GM18858 (cell line): ENCODE measurements around the gene NHSL1.

ENCODE experiments used
- ATAC-seq: cut with Tn5 transposase; IDR thresholded peaks from one replicate; pipeline ENCODE4 v1.9.1; 2021; ENCODE audit not compliant: unreplicated experiment

NHSL1 gene

DNA sequence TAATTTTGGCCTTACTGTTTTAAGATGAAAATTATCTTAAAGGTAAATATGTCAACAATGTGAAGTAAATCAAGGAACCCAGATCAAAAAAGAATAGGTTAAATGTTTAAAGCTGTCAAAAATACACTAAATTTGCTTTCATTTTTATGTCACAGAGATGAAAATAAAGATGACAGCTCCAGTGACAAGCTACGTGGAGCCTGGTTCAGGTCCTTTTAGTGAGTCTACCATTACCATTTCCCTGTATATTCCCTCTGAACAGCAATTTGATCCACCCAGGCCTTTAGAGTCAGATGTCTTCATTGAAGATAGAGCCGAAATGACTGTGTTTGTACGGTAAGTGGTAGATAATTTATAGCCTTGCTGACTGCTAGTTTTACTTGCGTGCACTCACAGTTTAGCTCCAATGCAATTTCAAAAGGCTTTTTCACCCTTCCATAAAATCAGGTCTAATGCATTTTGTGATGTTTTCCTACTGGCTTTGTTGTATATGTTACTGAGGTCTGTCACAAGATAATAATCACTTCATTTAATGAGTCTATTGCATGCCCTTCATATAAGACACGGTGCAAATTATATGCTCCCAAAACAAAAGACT is 93.4 kb downstream of the NHSL1 start:
- no peak for ATAC-seq

DNA sequence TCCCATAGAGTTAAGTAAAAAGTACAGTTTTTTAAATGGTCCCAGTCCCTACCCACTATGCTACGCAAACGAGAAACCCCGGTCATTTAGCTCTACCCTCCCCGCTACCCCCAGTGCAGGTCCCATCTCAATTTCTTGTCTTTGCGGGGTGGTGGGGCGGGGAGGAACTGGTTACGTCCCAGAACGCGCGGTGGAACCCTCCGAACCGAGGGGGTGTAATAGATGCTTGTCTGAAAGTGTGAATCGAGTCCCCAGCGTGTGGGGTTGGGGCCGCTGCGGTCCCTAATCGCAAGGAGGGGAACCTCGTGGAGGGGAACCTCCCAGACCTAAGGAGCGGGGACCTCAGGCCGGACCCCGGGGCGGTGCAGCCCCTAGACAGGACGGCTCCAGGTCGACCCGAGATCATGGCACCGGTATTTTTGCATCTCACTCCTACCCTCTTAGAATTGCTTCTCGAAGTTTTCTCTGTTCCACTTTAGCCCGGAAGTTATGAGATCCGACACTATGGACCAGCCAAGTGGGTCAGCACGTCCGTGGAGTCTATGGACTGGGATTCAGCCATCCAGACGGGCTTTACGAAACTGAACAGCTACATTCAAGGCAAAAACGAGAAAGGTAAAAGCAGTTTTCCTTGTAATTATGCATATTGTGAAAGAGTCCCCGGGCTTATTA is 94.5 kb downstream of the NHSL1 start:
- no peak for ATAC-seq

DNA sequence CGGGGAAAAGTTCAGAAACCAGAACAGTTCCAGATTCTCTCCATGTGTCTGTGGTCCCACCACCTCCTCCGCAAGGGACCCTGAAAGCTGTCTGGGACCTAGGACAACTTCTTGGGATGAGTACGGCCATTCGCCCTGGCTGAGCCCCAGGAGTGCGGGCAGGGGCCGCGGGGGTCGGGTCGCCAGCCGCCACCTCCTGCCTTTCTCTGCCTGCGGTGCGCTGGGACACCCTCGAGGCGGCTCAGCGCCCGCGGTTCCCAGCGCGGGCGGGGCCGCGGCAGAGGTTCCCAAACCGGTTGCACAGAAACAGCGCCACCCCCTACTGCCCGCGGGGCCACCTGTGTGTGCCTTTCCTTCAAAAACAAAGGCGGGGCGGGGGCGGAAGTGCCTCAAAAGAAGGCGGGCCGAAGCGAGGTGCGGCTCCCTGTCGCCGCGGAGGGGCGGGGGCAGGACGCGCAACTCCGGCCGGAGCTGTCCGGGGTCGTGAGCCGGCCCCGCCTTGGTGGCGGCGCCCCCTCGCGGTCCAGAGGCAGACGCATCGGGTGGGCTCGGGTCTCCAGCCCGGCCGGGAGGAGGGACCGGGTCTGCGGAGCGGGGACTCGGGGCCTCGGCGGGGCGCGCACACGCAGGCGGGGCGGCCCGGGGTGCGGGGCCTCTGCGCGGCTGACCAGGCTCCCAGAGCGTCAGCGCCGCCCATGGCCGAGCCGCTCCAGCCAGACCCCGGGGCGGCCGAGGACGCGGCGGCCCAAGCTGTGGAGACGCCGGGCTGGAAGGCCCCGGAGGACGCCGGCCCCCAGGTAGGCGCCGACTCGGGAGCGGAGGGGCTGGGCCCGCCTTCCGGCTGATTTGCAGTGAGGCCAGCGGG is 95.3 kb downstream of the NHSL1 start, which contains the start of gene HEBP2:
Gene HEBP2 (plus strand): TSS at position 423 of the 865 bp plus-strand sequence. CDS start 273 bp downstream, at position 696.
- peak; percentile 84 for ATAC-seq

DNA sequence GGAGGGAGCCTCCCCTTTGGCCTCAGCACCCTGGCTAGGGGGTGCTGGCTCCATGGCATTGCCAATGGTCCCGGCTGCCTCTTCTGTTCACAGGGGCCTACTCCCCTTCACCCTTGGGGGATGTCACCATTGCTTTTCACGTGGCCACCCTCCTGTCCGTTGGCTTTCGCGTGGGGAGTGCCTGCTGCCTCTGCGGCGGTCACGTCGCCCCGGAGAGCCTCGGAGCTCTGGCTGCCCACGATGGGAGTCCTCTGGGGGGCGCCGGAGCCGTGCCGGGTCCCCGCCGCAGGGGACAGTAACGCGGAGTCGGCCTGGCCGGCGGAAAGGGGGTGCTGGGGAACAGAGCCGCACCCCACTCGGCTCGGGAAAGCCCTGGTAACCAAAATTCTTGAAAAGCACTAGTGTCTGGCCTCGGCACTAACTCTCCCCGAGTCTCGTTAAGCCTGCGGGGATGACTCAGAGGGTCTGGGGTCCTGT is 95.9 kb downstream of the NHSL1 start:
- no peak for ATAC-seq

DNA sequence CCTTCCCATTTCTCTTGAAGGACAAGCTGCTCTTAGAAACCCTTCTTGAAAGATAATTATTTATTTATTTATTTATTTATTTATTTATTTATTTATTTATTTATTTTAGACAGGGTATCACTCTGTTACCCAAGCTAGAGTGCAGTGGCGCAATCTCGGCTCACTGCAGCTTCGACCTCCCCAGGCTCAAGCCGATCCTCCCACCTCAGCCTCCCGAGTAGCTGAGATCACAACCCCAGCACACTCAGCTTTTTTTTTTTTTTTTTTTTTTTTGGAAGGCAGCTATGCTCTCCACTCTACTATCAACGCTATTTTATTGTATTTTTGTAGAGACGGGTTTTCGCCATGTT is 96.5 kb downstream of the NHSL1 start:
- no peak for ATAC-seq

DNA sequence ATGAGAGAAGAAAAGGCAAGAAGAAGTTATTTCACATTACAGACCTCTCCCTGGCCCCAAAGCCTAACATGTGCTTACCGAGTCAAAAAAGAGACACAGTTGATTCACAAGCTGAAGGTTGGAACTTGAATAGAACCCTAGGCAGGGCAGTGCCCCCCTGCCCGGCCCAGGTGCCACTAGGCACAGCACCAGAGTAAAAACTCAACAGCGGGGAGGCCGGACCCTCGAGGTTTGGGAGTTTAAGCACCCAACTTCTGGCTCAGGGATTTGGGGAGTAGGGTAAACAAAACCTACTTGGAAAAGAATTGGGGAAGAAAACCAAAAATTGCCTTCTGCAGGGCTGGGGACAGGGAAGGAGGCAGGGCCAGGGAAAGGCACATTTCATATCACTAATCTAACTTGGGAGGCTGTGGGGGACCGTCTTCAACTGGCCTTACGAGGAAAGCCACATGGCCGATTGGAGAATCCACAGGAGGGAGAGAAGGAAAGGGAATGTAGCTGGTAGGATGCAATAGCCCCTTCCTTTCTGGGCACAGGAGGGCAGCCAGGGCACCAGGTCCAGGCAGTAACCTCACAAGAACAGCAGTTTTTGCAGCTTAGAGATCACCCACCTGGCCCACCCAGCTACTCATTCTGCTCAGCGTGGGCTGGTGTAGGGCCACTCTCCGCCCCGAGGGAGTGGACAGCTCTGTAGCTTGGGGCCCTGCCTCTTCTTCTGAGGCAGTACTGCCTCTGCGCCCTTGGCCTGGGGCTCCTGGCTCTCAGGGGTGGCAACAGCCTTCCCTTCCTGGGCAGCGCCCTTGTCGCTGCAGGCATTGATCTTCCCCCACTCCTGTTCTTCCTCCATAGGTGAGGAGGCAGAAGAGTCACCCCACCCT is 97.1 kb downstream of the NHSL1 start:
- ATAC-seq, result no peak

DNA sequence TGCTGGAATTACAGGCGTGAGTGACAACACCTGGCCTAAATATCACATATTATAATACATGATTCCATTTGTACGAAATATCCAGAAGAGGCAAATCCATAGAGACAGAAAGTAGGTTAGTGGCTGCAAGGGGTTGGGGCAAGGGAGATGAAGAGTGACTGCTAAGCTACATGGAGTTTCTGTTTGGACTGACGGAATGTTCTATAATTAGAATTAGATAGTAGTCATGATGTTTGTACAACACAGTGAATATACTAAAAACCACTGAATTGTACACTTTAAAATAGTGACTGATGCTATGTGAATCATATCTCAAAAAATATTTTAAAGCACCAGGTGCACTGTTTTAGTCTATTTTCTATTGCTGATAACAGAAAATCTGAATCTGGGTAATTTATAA is 99.0 kb downstream of the NHSL1 start:
- no peak for ATAC-seq

DNA sequence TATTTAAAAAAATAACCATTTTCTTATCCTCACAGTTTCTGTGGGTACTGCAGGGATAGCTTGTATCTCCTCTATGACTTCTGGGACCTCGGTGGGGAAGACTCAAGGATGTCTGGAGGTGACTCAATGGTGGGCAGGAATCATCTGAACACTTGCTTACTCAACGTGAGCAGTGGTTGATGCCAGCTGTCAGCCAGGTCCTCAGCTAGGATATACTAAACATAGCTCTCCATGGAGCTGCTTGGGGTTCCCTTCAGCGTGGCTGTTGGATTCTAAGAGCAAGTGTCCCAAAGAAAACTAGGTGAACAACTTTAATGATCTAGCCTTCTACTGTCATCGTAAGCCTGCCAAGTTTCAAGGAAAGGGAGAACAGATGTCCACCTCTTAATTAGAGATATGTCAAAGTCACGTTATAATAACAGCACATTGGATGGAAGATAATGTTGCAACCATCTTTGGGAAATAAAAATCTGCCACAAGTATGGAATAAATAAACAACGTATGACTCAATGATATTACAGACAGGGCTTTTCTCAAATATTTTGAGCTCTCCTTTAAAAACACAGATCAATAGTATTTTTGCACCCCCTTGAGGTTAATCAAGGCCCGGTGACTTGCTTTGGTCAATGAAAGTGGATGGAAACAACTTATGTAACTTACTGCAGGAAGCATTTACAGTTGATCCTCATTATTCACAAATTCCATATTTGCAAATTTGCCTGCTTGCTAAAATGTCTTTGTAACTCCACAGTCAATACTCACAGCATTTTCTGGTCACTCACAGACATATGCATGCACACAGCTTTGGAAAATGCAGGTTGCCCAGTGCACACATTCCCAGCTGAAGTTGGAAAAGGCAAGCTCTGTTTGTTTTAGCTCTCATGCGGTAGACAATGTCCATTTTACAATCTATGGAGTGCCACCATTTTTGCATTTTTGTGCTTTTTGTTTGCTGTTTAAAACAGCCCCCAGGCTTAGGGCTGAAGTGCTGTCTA is 101.9 kb downstream of the NHSL1 start:
- ATAC-seq, result no peak

DNA sequence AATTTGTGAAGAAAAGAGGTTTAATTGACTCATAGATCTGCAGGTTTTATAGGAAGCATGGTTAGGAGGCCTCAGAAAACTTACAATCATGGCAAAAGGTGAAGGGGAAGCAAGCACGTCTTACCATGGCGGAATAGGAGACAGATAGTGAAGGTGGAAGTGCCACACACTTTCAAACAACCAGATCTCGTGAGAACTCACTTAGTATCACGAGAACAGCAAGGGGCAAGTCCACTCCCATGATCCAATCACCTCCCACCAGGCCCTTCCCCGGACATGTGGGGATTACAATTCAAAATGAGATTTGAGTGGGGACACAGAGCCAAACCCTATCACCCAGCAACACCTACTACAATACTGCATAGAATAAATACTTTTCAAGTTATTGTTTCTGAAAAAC is 102.6 kb downstream of the NHSL1 start:
- ATAC-seq, result no peak

DNA sequence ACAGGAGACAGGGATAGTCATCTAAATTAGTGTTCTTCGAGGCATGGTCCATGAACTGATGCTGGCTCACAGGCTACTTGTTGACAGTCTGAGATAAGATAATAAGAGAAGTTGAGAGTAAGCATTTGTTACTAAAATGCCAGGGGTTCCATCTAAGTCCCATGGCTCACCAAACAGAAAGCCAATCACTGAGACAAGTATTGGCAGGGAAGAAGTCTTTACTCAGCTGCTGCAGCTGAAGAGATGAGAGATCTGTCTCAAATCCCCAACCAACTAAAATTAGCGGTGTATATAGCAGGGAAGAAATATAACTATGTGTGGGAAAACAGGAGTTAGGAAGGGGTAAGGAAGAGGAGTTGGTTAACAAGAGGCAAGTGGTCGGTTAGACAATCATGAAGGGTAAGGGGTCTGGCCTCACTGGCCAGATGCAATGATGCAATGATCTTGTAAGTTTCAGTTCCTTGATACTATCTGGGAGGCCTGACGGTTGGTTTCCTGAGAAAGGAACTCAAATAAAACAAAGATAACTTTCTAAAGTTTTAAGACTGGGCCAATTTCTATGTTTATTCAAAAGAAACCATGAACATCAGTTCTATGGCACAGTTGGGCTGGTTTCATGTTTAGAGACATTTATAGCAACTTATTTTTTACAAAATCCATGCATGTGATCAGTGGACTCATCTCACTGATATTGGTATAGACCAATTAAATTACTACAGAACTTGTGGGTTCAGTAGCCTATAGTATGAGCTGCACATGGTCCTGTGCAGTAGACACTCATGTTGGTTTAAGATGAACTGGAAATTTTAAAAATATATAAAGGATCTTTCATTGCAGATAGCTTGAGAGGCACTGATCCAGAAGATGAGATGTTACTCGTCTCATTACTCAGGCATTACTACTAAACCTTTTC is 105.2 kb downstream of the NHSL1 start:
- no peak for ATAC-seq

DNA sequence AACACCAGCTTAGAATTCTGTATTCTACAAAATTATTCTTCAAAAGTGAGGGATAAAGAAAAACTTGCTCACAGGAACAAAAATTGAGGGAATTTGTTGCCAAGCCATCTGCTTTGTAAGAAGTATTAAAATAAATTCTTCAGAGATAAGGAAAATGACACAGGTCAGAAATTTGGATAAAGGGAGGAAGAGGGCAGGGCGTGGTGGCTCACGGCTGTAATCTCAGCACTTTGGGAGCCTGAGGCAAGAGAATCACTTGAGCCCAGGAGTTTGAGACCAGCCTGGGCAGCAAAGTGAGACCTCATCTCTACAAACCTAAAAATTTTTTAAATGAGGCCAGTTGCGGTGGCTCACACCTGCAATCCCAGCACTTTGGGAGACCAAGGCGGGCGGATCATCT is 109.7 kb downstream of the NHSL1 start:
- ATAC-seq, result no peak

DNA sequence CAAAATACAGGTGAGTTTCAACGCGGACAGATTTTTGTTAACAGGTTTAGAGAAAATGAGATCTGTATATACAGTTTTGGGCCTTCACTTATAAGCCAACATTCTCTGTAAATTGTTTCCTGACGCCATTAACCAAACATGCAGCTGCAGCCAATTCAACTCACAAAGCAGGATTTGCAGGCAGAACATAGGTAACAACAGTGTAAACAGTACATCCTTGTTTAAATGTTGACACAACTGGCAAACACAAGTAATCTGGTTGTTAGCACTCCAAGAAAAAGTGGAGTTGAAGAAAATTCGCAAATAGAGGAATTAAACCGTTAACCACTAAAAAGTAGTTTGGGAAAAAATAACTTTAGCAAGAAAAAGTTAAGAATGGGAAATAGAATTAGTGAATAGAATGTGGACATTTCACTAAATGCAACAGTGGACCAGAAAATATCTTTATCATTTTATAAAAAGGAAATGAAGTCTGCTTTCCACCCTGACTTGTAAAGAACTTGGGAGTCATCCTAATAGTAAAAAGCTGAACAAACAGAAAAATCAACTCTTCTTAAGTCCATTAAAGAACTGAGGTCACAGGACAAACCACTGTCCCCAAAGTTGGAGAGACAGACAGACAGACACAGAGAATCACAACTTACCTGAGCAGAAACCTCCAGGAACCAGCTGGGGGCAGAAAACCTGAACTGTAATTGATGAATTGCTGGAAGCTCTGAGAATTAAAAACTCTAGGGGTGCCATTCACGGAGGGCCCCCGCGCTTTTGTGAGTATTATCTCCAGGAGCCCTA is 111.5 kb downstream of the NHSL1 start:
- ATAC-seq, result no peak

DNA sequence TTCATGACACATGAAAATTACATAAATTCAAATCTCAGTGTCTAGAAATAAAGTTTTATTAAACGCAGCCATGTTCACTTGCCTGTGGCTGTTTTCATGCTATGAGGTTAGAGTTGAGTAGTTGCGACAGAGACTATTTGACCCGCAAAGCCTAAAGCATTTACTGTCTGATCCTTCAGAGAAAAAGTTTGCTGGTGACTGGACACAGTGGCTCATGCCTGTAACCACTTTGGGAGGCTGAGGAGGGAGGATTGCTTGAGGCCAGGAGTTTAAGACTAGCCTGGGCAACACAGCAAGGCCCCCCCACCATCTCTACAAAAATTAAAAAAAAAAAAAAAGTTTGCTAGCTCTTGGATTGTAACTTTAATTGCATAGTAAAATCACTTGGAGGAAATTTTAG is 112.4 kb downstream of the NHSL1 start:
- no peak for ATAC-seq

DNA sequence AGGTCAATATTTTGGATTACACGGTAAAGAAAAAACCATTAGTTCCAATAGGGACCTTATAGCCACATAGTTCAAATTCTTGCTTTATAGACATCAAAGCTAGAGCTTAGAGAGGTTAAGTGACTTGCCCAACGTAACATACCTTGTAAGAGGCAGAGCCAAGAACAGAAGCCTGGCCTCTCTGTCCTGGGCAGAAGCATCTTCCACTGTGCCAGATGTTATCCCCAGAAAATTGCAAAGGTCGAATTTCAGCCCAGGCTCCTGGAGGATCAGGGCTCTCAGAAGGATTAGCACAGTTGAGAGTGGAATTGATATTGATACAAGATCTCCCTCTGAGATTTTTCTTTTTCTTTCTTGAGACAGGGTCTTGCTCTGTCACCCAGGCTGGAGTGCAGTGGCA is 115.5 kb downstream of the NHSL1 start:
- no peak for ATAC-seq

DNA sequence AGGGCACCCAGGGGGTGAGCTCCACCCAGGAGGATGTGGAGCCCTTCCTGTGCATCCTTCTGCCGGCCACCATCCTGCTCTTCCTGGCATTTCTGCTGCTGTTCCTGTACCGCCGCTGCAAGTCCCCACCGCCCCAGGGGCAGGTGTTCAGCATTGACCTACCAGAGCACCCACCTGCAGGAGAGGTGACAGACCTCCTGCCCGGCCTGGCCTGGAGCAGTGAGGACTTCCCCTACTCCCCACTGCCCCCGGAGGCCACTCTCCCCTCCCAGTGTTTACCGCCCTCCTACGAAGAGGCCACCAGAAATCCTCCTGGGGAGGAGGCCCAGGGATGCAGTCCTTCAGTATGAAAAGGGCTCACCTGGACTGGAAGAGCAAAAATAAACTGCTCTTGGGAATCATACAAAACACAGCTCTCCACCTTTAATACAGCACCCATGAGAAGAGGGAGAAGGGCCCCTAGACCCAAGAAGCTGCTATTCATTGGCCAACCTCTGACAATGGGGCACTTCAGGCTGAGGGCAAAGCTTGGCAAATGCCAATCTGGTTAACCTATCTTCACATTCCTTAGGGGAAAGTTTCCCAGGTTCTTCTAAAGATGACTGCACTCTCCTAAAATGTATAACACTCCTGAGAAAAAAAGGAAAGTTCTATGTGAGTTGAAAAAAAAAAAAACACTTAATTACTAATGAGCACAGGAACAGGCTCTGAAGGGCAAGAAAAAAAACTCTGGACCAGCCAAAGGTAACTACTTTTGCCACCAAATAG is 116.6 kb downstream of the NHSL1 start:
- ATAC-seq, result no peak

DNA sequence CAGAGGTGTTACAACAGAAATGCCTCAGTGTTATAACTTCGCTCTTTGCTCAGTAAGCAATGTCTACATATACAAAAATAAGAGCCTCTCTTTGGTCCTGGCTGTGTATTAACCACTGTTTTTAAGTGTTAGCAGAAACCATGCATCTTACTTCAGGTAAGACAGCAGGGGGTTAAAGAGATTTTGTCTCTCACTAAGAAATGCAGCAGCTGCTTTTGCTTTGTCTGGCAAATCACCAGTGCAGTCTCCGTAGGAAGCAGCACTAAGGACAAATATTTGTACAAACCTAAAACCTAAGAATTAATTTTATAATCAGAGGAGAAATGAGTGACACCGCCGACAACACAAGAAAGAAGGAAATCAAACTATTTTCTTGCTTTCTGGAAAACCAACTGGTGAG is 120.8 kb downstream of the NHSL1 start:
- ATAC-seq, result no peak

DNA sequence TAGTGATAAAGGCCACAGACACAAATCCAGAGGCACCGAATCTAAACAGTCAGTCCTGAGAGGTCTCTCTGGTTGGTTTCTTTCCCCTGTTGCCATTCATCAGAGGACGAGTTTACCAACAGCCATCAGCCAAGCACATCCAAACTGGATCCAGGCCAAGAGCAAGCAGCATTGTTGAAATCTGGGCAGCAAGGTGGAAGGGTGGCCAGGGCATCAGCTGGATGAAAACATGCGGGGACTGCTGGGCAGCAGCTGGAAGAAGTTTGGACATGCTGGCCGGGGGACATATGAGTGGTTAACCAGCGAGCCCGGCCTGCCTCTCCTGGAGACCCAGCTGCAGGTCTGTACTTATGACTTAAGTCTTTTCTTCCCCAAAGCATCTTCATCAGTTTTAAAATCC is 121.5 kb downstream of the NHSL1 start, which contains the start of gene SMIM28:
Gene SMIM28 (plus strand): TSS at position 62 of the 400 bp plus-strand sequence. CDS start 168 bp downstream, at position 230.
- ATAC-seq, result no peak
